Aortic smooth muscle cell (primary cell): ENCODE results near the gene GGA3. TPM values are rescaled to one million over a fixed set of nuclear protein-coding genes. Genes with fewer than 3 reads are reported as not detected.

ENCODE experiments used
- total RNA-seq: library from RNA; depleted of rRNA; stranded (reverse); fragments of >200 nt; gene quantifications from 2 replicates; pipeline ENCODE4 v1.2.3, GENCODE V29; 2014

GGA3 gene
- total RNA-seq, result 13.0 and 13.3 TPM in 2 replicates

GRCh38 chr17:75261336-75262111 is at the start of gene GGA3, which contains the start of gene MRPS7:
Gene GGA3, minus strand, starts transcription at chr17:75261606. Its CDS starts 19 bp downstream, at chr17:75261587.
Gene MRPS7, plus strand, starts transcription at chr17:75261879. Its CDS starts 22 bp downstream, at chr17:75261901.

GRCh38 chr17:75289115-75289831 is 27.9 kb upstream of the GGA3 start, which contains the start of gene SLC25A19:
Gene SLC25A19, minus strand, starts transcription at chr17:75289433. Its CDS starts 2,669 bp downstream, at chr17:75286764.

GRCh38 chr17:75270966-75271232 is 9.5 kb upstream of the GGA3 start, which contains the start of gene MIF4GD:
Gene MIF4GD, minus strand, starts transcription at chr17:75271231. Its CDS starts 1,036 bp downstream, at chr17:75270195.

GRCh38 chr17:75205037-75205792 is 56.2 kb downstream of the GGA3 start, which contains the start of gene NUP85:
Gene NUP85, plus strand, starts transcription at chr17:75205679. Its CDS starts 83 bp downstream, at chr17:75205762.

Other genes starting within 250 kb of the GGA3 start
- gene MRPL58, start 248.9 kb downstream of the GGA3 start, total RNA-seq, result 27.0 and 30.6 TPM in 2 replicates
- gene ATP5PD, start 214.6 kb downstream of the GGA3 start, total RNA-seq, result 371 and 373 TPM in 2 replicates
- gene KCTD2, start 214.4 kb downstream of the GGA3 start, total RNA-seq, result 15.0 and 15.9 TPM in 2 replicates
- 1.1 and 1.5 TPM in 2 replicates for gene SLC16A5, start 173.7 kb downstream of the GGA3 start, total RNA-seq
- 1.6 and 1.8 TPM in 2 replicates for gene ARMC7, start 151.6 kb downstream of the GGA3 start, total RNA-seq
- 33.4 and 44.3 TPM in 2 replicates for gene NT5C, start 129.9 kb downstream of the GGA3 start, total RNA-seq
- gene JPT1, start 107.1 kb downstream of the GGA3 start, total RNA-seq, result 60.5 and 68.2 TPM in 2 replicates
- gene SUMO2, start 78.6 kb downstream of the GGA3 start, total RNA-seq, result 123 and 178 TPM in 2 replicates
- gene NUP85, start 55.9 kb downstream of the GGA3 start, total RNA-seq, result 21.5 and 28.4 TPM in 2 replicates
- gene MRPS7, start 273 bp upstream of the GGA3 start, total RNA-seq, result 58.7 and 62.5 TPM in 2 replicates
- gene MIF4GD, start 9.6 kb upstream of the GGA3 start, total RNA-seq, result 11.6 and 11.9 TPM in 2 replicates
- gene SLC25A19, start 27.8 kb upstream of the GGA3 start, total RNA-seq, result 4.1 and 7.9 TPM in 2 replicates
- gene GRB2, start 144.1 kb upstream of the GGA3 start, total RNA-seq, result 74.9 and 81.5 TPM in 2 replicates
- gene TMEM94, start 195.0 kb upstream of the GGA3 start, total RNA-seq, result 17.8 and 21.5 TPM in 2 replicates